WTC11 (cell line): Measurements from ENCODE around the gene LRRC4. TPM values are rescaled to one million over a fixed set of nuclear protein-coding genes. Genes with fewer than 3 reads are reported as not detected.

Experiments used
- ATAC-seq: fragments of 200-7000 bp; cut with Tn5 transposase; 2 replicates; pipeline ENCODE4 v1.10.0; 2021; ENCODE audit warnings: mild to moderate bottlenecking, moderate library complexity
- CTCF ChIA-PET: fragments of 300-600 bp; sonication (Branson Sonifier 250); formaldehyde crosslinking; loops from one replicate; lab custom pipeline; 2021; ENCODE audit warnings: antibody characterized with exemption; lab: Charles Lee
- POLR2A ChIA-PET: fragments of 350-600 bp; sonication (Branson Sonifier 250); formaldehyde crosslinking; loops from one replicate; lab custom pipeline; 2021; ENCODE audit warnings: antibody characterized with exemption; lab: Charles Lee
- DNase-seq: peaks from one replicate; pipeline ENCODE4 v3.0.0; 2021; ENCODE audit warnings: low spot score
- H3K27ac Mint-ChIP-seq: 2 replicates; pipeline ENCODE4 v1.8.0; 2021; ENCODE audit warnings: mixed read lengths
- H3K27me3 Mint-ChIP-seq: 2 replicates; pipeline ENCODE4 v1.8.0; 2021; ENCODE audit warnings: low read depth, mild to moderate bottlenecking, moderate library complexity, mixed read lengths
- H3K36me3 Mint-ChIP-seq: 2 replicates; pipeline ENCODE4 v1.8.0; 2021; ENCODE audit warnings: mixed read lengths
- H3K4me1 Mint-ChIP-seq: 2 replicates; pipeline ENCODE4 v1.8.0; 2022; ENCODE audit warnings: mixed read lengths
- H3K4me3 Mint-ChIP-seq: 2 replicates; pipeline ENCODE4 v1.8.0; 2021; ENCODE audit warnings: mild to moderate bottlenecking, moderate library complexity, mixed read lengths
- H3K9me3 Mint-ChIP-seq: 2 replicates; pipeline ENCODE4 v1.8.0; 2021; ENCODE audit warnings: mixed read lengths
- EMX1 ChIP-seq: fragments of 250-450 bp; sonication (Bioruptor Pico); IDR thresholded peaks from 2 replicates; pipeline ENCODE4 v1.8.0; 2021; ENCODE audit warnings: mild to moderate bottlenecking
- ETV6 ChIP-seq: sonication (generic); formaldehyde crosslinking; IDR thresholded peaks from 2 replicates; pipeline ENCODE4 v1.8.1; 2022; ENCODE audit warnings: mild to moderate bottlenecking, missing genetic modification reagents
- FOXJ3 ChIP-seq: sonication (generic); formaldehyde crosslinking; IDR thresholded peaks from 2 replicates; pipeline ENCODE4 v1.9.0; 2021; ENCODE audit warnings: missing genetic modification reagents, mild to moderate bottlenecking, borderline replicate concordance
- GABPB1 ChIP-seq: sonication (generic); formaldehyde crosslinking; IDR thresholded peaks from 2 replicates; pipeline ENCODE4 v1.8.1; 2023; ENCODE audit warnings: mild to moderate bottlenecking, missing genetic modification reagents
- GRHL2 ChIP-seq: fragments of 250-450 bp; sonication (Bioruptor Pico); IDR thresholded peaks from 2 replicates; pipeline ENCODE4 v1.8.0; 2022; ENCODE audit warnings: mild to moderate bottlenecking, moderate library complexity; ENCODE audit not compliant: insufficient replicate concordance, severe bottlenecking
- IRF2 ChIP-seq: sonication (generic); formaldehyde crosslinking; IDR thresholded peaks from 2 replicates; pipeline ENCODE4 v1.8.0; 2022; ENCODE audit warnings: low read depth, missing genetic modification reagents, borderline replicate concordance
- JUN ChIP-seq: sonication (generic); formaldehyde crosslinking; IDR thresholded peaks from 2 replicates; pipeline ENCODE4 v1.8.0; 2023; ENCODE audit warnings: mild to moderate bottlenecking, missing genetic modification reagents
- NFATC4 ChIP-seq: fragments of 250-450 bp; sonication (Bioruptor Pico); IDR thresholded peaks from 2 replicates; pipeline ENCODE4 v1.9.0; 2021; ENCODE audit warnings: mild to moderate bottlenecking
- NFE2L1 ChIP-seq: sonication (generic); formaldehyde crosslinking; IDR thresholded peaks from 2 replicates; pipeline ENCODE4 v1.8.1; 2023; ENCODE audit warnings: missing genetic modification reagents
- NR2C2 ChIP-seq: sonication (generic); formaldehyde crosslinking; IDR thresholded peaks from 2 replicates; pipeline ENCODE4 v1.8.0; 2022; ENCODE audit warnings: mild to moderate bottlenecking, missing genetic modification reagents
- PRRX2 ChIP-seq: fragments of 250-450 bp; sonication (Bioruptor Pico); IDR thresholded peaks from 2 replicates; pipeline ENCODE4 v1.8.0; 2021; ENCODE audit warnings: mild to moderate bottlenecking
- SMAD3 ChIP-seq: sonication (generic); formaldehyde crosslinking; IDR thresholded peaks from 2 replicates; pipeline ENCODE4 v1.8.0; 2022; ENCODE audit warnings: missing genetic modification reagents, mild to moderate bottlenecking, borderline replicate concordance
- TCF7 ChIP-seq: sonication (generic); formaldehyde crosslinking; IDR thresholded peaks from 2 replicates; pipeline ENCODE4 v1.8.0; 2022; ENCODE audit warnings: mild to moderate bottlenecking, low read depth, missing genetic modification reagents, moderate library complexity
- ZNF263 ChIP-seq: sonication (generic); formaldehyde crosslinking; IDR thresholded peaks from 2 replicates; pipeline ENCODE4 v1.8.1; 2022; ENCODE audit warnings: low read depth, mild to moderate bottlenecking, moderate library complexity, missing genetic modification reagents
- ZNF423 ChIP-seq: fragments of 250-450 bp; sonication (Bioruptor Pico); IDR thresholded peaks from 2 replicates; pipeline ENCODE4 v2.1.2; 2022; ENCODE audit warnings: mild to moderate bottlenecking, moderate library complexity
- total RNA-seq: library from RNA; stranded (reverse); gene quantifications from 3 replicates; pipeline ENCODE4 v1.2.3, GENCODE V29; 2021
- TF ChIP-seq, protein P1 (sequence below): sonication (generic); formaldehyde crosslinking; IDR thresholded peaks from 2 replicates; pipeline ENCODE4 v1.8.1; 2023; ENCODE audit warnings: mild to moderate bottlenecking, missing genetic modification reagents, moderate library complexity
- TF ChIP-seq, protein P2 (sequence below): sonication (generic); formaldehyde crosslinking; IDR thresholded peaks from 2 replicates; pipeline ENCODE4 v1.8.1; 2023; ENCODE audit warnings: mild to moderate bottlenecking, moderate library complexity, missing genetic modification reagents
- TF ChIP-seq, protein P3 (sequence below): sonication (generic); formaldehyde crosslinking; IDR thresholded peaks from 2 replicates; pipeline ENCODE4 v1.8.1; 2023; ENCODE audit warnings: mild to moderate bottlenecking, missing genetic modification reagents
- TF ChIP-seq, protein P4 (sequence below): sonication (generic); formaldehyde crosslinking; IDR thresholded peaks from 2 replicates; pipeline ENCODE4 v1.8.0; 2022; ENCODE audit warnings: mild to moderate bottlenecking, missing genetic modification reagents
- TF ChIP-seq, protein P5 (sequence below): sonication (generic); formaldehyde crosslinking; IDR thresholded peaks from 2 replicates; pipeline ENCODE4 v1.8.1; 2022; ENCODE audit warnings: mild to moderate bottlenecking, moderate library complexity, missing genetic modification reagents

Gene LRRC4
- total RNA-seq, 1 experiment from 2014 or later = 14.9 TPM

DNA sequence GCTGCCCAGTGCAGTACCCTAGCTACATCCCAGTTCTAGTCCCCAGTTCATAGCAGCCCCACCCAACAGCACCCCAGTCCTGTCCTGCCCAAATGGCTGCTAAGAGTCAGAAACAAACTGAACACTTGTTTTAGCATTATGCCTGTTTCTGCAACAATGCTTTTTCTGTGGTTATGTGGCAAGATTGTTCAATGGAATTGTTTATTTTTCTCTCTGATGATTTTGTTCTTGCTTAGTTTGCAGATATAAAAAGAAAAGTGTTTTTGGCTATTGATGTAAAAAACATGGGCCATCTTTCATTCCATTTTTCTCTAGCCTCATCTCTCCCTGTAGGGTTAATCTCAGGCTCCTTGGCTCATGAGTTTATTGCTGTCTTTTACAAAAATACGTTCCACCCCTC lies 42.5 kb downstream of the LRRC4 start (continued):
- TF ChIP-seq, protein P1, sequence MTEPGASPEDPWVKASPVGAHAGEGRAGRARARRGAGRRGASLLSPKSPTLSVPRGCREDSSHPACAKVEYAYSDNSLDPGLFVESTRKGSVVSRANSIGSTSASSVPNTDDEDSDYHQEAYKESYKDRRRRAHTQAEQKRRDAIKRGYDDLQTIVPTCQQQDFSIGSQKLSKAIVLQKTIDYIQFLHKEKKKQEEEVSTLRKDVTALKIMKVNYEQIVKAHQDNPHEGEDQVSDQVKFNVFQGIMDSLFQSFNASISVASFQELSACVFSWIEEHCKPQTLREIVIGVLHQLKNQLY (CRISPR knock-in tag) = no peak
- TF ChIP-seq, all 79 proteins: peak for 0

DNA sequence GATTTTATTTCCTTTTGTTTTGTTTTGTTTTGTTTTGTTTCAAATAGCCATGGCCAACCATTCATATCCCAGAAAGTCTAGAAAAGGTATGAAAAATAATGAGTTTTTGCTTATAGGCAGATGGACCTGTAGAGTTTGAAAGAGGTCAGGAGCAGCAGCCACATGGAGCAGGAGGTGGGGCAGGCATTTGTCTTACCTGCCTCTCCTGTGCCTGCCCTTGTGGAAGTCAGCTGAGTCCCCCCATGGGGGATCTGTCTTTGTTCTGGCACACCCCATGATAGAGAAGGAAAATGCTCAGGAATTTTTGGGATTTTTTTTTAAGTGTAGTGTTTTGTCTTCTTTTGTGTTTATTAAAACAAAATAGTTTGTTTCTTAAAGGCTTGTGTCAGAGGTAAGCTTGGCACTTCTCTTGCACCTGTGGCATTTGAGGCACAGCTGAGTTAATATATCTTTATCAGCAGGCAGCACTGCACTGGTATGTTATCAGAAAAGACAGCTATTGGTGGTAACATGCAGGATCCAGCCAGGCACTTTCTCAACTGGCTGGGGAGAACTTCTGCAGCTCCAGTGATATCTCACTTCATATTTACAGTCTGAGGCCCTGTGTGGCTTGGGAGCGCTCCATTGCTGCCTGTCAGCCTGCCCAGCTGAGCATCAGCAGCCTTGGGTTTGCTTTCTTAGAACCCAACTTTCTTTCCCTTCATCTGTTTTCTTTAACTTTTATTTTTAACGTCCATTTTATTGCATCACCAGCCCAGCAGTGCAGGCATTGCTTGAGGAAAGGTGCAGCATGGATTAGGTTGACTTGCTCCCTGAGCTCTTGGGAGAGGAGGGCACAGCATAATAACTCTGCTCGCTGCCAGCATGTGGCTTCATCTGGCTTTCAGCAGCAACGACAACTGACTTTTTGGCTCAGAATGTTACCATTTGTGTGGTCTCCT lies 44.4 kb downstream of the LRRC4 start:
- no peak overlapping the region for H3K4me3 Mint-ChIP-seq
- peaks cover 9% of the 10 kb centered on the region for H3K36me3 Mint-ChIP-seq
- H3K27me3 Mint-ChIP-seq = no peaks in the 10 kb centered on the region
- H3K4me1 Mint-ChIP-seq = peaks cover 34% of the 10 kb centered on the region
- no peaks in the 10 kb centered on the region for H3K9me3 Mint-ChIP-seq
- DNase-seq (no peak), ATAC-seq (peak; percentile 76)
- peak overlapping the region; percentile 58; the same call in 1 of the 2 replicates for H3K27ac Mint-ChIP-seq
- ChIA-PET POLR2A (no interaction called here), CTCF (interaction anchor here (0.7 to 1.4 kb wide), 2 partner anchors 33 to 358 kb away, joined by 3 to 7 read pairs; no protein-coding TSS in a partner anchor)
- TF ChIP-seq NFATC4 (CRISPR knock-in tag) (no peak), ZNF263 (CRISPR knock-in tag) (no peak), JUN (CRISPR knock-in tag) (no peak), IRF2 (no peak), NR2C2 (CRISPR knock-in tag) (no peak), GABPB1 (CRISPR knock-in tag) (no peak), TCF7 (no peak), ZNF423 (CRISPR knock-in tag) (no peak), PRRX2 (CRISPR knock-in tag) (no peak), SMAD3 (no peak), ETV6 (no peak), GRHL2 (CRISPR knock-in tag) (no peak), EMX1 (CRISPR knock-in tag) (no peak), NFE2L1 (no peak), FOXJ3 (CRISPR knock-in tag) (no peak)
- TF ChIP-seq, protein P2, sequence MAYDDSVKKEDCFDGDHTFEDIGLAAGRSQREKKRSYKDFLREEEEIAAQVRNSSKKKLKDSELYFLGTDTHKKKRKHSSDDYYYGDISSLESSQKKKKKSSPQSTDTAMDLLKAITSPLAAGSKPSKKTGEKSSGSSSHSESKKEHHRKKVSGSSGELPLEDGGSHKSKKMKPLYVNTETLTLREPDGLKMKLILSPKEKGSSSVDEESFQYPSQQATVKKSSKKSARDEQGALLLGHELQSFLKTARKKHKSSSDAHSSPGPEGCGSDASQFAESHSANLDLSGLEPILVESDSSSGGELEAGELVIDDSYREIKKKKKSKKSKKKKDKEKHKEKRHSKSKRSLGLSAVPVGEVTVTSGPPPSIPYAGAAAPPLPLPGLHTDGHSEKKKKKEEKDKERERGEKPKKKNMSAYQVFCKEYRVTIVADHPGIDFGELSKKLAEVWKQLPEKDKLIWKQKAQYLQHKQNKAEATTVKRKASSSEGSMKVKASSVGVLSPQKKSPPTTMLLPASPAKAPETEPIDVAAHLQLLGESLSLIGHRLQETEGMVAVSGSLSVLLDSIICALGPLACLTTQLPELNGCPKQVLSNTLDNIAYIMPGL = no peak
- TF ChIP-seq, protein P3, sequence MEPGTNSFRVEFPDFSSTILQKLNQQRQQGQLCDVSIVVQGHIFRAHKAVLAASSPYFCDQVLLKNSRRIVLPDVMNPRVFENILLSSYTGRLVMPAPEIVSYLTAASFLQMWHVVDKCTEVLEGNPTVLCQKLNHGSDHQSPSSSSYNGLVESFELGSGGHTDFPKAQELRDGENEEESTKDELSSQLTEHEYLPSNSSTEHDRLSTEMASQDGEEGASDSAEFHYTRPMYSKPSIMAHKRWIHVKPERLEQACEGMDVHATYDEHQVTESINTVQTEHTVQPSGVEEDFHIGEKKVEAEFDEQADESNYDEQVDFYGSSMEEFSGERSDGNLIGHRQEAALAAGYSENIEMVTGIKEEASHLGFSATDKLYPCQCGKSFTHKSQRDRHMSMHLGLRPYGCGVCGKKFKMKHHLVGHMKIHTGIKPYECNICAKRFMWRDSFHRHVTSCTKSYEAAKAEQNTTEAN (CRISPR knock-in tag) = no peak
- TF ChIP-seq, protein P4, sequence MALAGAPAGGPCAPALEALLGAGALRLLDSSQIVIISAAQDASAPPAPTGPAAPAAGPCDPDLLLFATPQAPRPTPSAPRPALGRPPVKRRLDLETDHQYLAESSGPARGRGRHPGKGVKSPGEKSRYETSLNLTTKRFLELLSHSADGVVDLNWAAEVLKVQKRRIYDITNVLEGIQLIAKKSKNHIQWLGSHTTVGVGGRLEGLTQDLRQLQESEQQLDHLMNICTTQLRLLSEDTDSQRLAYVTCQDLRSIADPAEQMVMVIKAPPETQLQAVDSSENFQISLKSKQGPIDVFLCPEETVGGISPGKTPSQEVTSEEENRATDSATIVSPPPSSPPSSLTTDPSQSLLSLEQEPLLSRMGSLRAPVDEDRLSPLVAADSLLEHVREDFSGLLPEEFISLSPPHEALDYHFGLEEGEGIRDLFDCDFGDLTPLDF = no peak
- TF ChIP-seq, protein P5, sequence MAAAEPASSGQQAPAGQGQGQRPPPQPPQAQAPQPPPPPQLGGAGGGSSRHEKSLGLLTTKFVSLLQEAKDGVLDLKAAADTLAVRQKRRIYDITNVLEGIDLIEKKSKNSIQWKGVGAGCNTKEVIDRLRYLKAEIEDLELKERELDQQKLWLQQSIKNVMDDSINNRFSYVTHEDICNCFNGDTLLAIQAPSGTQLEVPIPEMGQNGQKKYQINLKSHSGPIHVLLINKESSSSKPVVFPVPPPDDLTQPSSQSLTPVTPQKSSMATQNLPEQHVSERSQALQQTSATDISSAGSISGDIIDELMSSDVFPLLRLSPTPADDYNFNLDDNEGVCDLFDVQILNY (CRISPR knock-in tag) = no peak
